Middle frontal gyrus (tissue), 1 donor: ENCODE results near the gene ZNF546.

Source experiments
- DNase-seq: peaks from one replicate; pipeline ENCODE4 v3.0.0-alpha.2; 2015; ENCODE audit warnings: low spot score; ENCODE audit errors: extremely low spot score

The ZNF546 gene

DNA sequence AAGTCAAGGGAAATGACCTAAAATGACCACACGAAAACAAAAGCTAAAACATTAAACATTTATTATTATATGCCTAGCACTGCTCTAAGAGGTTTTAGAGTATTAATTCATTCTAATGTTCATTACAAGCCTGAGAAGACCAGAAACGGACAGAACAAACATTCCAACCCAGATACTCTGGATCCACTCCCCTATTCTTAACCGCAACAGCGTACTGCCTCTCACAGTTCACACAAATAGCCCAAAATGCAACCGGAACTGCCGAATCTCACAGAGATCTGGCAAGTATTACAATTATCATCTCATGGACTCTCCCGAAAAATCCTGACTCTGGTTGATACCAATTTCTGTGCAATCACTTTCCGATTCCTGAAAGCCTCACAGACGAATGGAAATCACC is 57.8 kb downstream of the ZNF546 start:
- no peak for DNase-seq

DNA sequence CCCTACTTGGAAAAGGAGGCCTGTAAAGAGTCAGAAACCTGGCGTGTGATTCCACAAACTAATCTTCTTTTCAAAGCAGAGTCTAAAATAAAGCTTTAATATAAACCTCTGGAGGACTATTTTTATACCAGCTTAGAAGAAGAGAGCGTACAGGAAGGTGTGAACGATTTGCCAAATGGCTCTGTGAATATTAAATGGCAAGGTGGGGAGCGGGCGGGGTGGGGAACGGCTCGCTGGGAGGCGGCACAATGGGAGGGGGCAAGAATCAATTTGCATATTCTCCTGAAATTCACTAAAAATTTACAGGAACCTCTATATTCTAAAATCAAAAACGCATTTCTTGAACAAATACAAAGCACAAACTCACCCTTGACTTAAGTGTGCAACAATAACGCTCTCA is 58.2 kb downstream of the ZNF546 start:
- DNase-seq = no peak

DNA sequence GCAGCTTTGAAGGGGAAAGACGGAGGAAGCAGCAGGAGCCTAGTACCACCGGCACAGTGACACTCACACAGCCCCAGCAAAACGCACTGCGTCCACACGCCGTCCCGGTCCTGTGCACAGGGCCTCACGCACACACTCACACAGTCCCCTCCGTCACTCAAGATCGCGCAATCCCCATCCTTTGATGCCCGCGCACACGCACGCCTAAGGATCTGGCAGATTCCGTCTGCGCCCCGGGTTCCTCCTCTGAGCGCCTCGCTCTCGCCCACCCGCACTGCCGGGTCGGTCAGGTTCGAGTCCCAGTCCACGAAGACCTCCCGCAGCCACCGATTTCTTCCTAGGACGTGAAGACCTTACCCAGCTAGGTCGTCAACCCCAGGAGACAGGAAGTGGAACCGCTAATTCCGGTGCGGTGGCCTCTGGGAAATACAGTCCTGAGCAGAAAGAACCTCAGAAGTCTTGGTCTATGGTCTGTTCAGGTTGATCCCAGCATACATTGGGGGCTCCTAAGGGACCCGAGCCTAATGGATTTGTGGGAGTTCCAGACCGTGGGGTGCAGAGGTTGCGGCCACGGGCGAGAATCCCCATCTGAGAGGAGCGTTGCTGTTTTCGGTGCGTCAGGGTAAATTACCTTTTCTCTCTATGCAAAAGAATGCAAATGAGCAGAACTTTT is 59.1 kb downstream of the ZNF546 start, which contains the start of gene ZNF780B:
TSS of gene ZNF780B (minus strand) at position 400 of the 673 bp plus-strand sequence. CDS start 5,899 bp downstream, outside the sequence.
- peak; percentile 73 for DNase-seq

DNA sequence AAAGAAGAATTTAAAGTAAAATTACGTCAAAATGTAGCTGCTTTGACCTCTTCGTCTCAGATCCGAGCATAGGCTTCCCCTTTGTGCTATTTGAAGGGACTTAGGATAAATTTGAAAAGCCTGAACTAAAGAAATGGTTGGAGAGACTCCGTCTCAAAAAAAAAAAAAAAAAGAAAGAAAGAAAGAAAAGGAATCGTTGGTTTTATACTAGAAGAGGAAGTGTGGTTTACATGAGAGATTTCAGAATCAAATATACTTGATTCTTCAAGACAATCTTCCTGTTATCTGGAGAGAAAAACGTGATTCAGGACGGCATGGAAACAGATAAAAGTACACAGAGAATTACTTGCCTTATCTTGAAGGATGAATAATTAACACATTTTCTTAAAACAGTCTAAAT is 59.6 kb downstream of the ZNF546 start:
- DNase-seq = no peak

DNA sequence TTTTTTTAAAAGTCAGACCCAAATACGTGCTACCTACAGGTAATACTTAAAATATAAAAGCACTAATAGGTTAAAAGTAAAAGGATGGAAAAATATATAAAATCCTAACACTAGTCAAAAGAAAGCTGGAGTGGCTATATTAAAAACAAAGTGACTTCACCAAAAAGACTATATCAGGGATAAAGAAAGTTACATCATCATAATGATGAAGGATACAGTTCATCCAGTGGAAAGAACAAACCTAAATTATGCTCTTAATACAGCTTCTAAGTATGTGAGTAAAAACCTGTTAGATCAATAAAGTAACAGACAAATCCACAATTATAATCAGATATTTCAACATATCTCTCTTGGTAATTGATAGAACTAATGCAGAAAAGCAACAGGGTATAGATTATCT is 60.3 kb downstream of the ZNF546 start:
- no peak for DNase-seq

DNA sequence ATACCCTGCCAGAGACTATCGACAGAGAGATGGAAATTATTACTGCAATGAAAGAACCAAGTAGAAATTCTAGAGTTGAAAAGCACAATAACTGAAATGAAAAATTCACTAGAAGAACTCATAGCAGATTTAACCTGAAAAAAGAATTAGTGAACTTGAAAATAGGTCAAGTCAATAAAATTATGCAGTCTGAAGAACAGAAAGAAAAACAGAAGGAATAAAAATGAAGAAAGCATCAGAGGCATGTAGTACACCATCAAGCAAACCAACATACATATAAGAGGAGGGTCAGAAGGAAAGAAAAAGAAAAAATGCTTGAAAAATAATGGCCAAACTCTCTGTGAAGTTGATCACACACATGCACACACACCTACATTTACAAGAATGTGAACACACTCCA is 62.8 kb downstream of the ZNF546 start:
- no peak for DNase-seq

DNA sequence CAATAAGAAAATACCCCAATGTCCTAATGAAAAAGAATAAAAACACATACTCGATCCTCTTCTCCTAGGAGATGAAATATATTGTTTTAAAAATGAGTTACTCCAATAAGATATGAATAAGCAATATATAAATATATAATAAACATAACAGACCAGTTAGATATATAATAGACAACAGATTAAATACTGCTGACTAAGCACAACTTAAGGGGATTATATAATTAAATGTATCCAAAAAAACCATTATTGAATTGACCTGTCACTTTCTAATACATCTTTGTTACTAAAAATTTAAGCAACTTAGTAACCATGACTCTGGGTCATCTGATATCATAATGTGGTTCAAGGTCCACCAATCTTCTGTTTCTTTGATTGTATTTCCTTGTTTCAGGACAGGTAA is 73.2 kb downstream of the ZNF546 start:
- no peak for DNase-seq
